Hematopoietic multipotent progenitor cell (in vitro differentiated cells): ENCODE results near the gene SARDH. TPM values are rescaled to one million over a fixed set of nuclear protein-coding genes. Genes with fewer than 3 reads are reported as not detected.

Experiments
- DNase-seq, 3 donors: peaks; one replicate each; pipeline ENCODE4 v3.0.0-alpha.2; 2011 to 2015; ENCODE audit warnings: low read depth in 2 of 3, low spot score in 2 of 3
- total RNA-seq: library from RNA; depleted of rRNA; stranded (reverse); fragments of >200 nt; gene quantifications from one replicate; pipeline ENCODE4 v1.2.3, GENCODE V29; 2012

Gene SARDH
- total RNA-seq, 1 donor, result 10.5 TPM

- no peak for DNase-seq
These were observed 2.2 kb downstream of the SARDH start for GRCh38 chr9:133735931-133736330.

- no peak for DNase-seq
These were observed 2.8 kb downstream of the SARDH start for GRCh38 chr9:133735415-133735775.

GRCh38 chr9:133734590-133735414 lies 3.4 kb downstream of the SARDH start:
- no peak for DNase-seq

- DNase-seq, result no peak
These were observed 4.2 kb downstream of the SARDH start for GRCh38 chr9:133733796-133734533.

- DNase-seq, result no peak
These were observed 4.7 kb downstream of the SARDH start for GRCh38 chr9:133733421-133733795.

- no peak for DNase-seq
These were observed 5.3 kb downstream of the SARDH start for GRCh38 chr9:133732639-133733408.

- DNase-seq, result no peak
These were observed 6.1 kb downstream of the SARDH start for GRCh38 chr9:133731876-133732638.

GRCh38 chr9:133730994-133731715 lies 7.0 kb downstream of the SARDH start:
- DNase-seq, result no peak

- DNase-seq, result no peak
These were observed 8.4 kb downstream of the SARDH start for GRCh38 chr9:133729617-133730281.

GRCh38 chr9:133728856-133729616 lies 9.1 kb downstream of the SARDH start:
- no peak for DNase-seq

- DNase-seq, result no peak
These were observed 10.2 kb downstream of the SARDH start for GRCh38 chr9:133727876-133728441.

- DNase-seq, result no peak
These were observed 10.8 kb downstream of the SARDH start for GRCh38 chr9:133727277-133727875.

GRCh38 chr9:133726401-133727276 lies 11.5 kb downstream of the SARDH start:
- peak in 2 of 3 donors; percentile 46 to 69 for DNase-seq

GRCh38 chr9:133725886-133726285 lies 12.3 kb downstream of the SARDH start:
- no peak for DNase-seq

- no peak for DNase-seq
These were observed 19.4 kb downstream of the SARDH start for GRCh38 chr9:133718563-133719315.
